ENCODE data around the gene TIAM2. TPM values are rescaled to one million over a fixed set of nuclear protein-coding genes. Genes with fewer than 3 reads are reported as not detected.
"Not testable (repeated sequence)": the region's sequence is repeated elsewhere in the genome, so short reads cannot be mapped to it uniquely, and the experiment has no call there.

The TIAM2 gene
- total RNA-seq, 2 experiments from 2014 or later, result 4.9 to 5.6 TPM

- Mint-ChIP-seq H3K27ac (no peak overlapping the region), H3K27me3 (no peaks in the 10 kb centered on the region), H3K4me3 (no peak overlapping the region), H3K9me3 (peaks cover 4% of the 10 kb centered on the region), H3K4me1 (no peaks in the 10 kb centered on the region), H3K36me3 (ENCODE audit: low read depth) (peaks cover 1% of the 10 kb centered on the region)
- ChIA-PET CTCF (no interaction called here), POLR2A (no interaction called here)
- no peak for DNase-seq
These were observed 206.5 kb downstream of the TIAM2 start for GRCh38 chr6:155201461-155202226.

GRCh38 chr6:155207223-155207622, 212.1 kb downstream of the TIAM2 start:
- H3K4me1 Mint-ChIP-seq, result no peaks in the 10 kb centered on the region
- no peak overlapping the region for H3K4me3 Mint-ChIP-seq
- H3K36me3 Mint-ChIP-seq (ENCODE audit: low read depth), result no peaks in the 10 kb centered on the region
- no peak for DNase-seq
- no peaks in the 10 kb centered on the region for H3K9me3 Mint-ChIP-seq
- H3K27me3 Mint-ChIP-seq, result no peaks in the 10 kb centered on the region
- CTCF ChIA-PET, result interaction anchor here (1.1 kb wide), 1 partner anchor 26 kb away, joined by 3 read pairs; no protein-coding TSS in a partner anchor
- H3K27ac Mint-ChIP-seq, result no peak overlapping the region
- POLR2A ChIA-PET, result no interaction called here

- Mint-ChIP-seq H3K27me3 (peaks cover 4% of the 10 kb centered on the region), H3K9me3 (no peaks in the 10 kb centered on the region), H3K27ac (no peak overlapping the region), H3K36me3 (ENCODE audit: low read depth) (no peaks in the 10 kb centered on the region), H3K4me1 (no peaks in the 10 kb centered on the region), H3K4me3 (no peak overlapping the region)
- ChIA-PET POLR2A (no interaction called here), CTCF (interaction anchor here (1.3 kb wide), 1 partner anchor 11 kb away, joined by 3 read pairs; no protein-coding TSS in a partner anchor)
- no peak for DNase-seq
These were observed 217.0 kb downstream of the TIAM2 start for GRCh38 chr6:155212106-155212505.

- no peaks in the 10 kb centered on the region for H3K9me3 Mint-ChIP-seq
- peaks cover 4% of the 10 kb centered on the region for H3K27me3 Mint-ChIP-seq
- H3K27ac Mint-ChIP-seq, result no peak overlapping the region
- no peaks in the 10 kb centered on the region for H3K4me1 Mint-ChIP-seq
- H3K36me3 Mint-ChIP-seq (ENCODE audit: low read depth), result no peaks in the 10 kb centered on the region
- DNase-seq, result no peak
- no peak overlapping the region for H3K4me3 Mint-ChIP-seq
- CTCF ChIA-PET, result interaction anchor here (1.3 kb wide), 1 partner anchor 10 kb away, joined by 3 read pairs; no protein-coding TSS in a partner anchor
- POLR2A ChIA-PET, result no interaction called here
These were observed 217.7 kb downstream of the TIAM2 start for GRCh38 chr6:155212616-155213380.

- no peaks in the 10 kb centered on the region for H3K4me1 Mint-ChIP-seq
- no peak overlapping the region for H3K4me3 Mint-ChIP-seq
- H3K36me3 Mint-ChIP-seq (ENCODE audit: low read depth), result no peaks in the 10 kb centered on the region
- peaks cover 4% of the 10 kb centered on the region for H3K27me3 Mint-ChIP-seq
- no peaks in the 10 kb centered on the region for H3K9me3 Mint-ChIP-seq
- CTCF ChIA-PET, result no interaction called here
- no peak for DNase-seq
- no peak overlapping the region for H3K27ac Mint-ChIP-seq
- POLR2A ChIA-PET, result no interaction called here
These were observed 218.7 kb downstream of the TIAM2 start for GRCh38 chr6:155213611-155214372.

- Mint-ChIP-seq H3K9me3 (no peaks in the 10 kb centered on the region), H3K36me3 (ENCODE audit: low read depth) (no peaks in the 10 kb centered on the region), H3K4me3 (no peak overlapping the region), H3K27me3 (peaks cover 4% of the 10 kb centered on the region), H3K27ac (no peak overlapping the region), H3K4me1 (no peaks in the 10 kb centered on the region)
- ChIA-PET POLR2A (no interaction called here), CTCF (interaction anchor here (1.0 to 1.3 kb wide), 2 partner anchors 38 to 60 kb away, joined by 3 to 4 read pairs; no protein-coding TSS in a partner anchor)
- no peak for DNase-seq
These were observed 220.8 kb downstream of the TIAM2 start for GRCh38 chr6:155215906-155216305.

GRCh38 chr6:155216312-155217046, 221.4 kb downstream of the TIAM2 start:
- no peak for DNase-seq
- no peak overlapping the region for H3K4me3 Mint-ChIP-seq
- H3K27me3 Mint-ChIP-seq, result peaks cover 4% of the 10 kb centered on the region
- no peaks in the 10 kb centered on the region for H3K9me3 Mint-ChIP-seq
- POLR2A ChIA-PET, result no interaction called here
- no peaks in the 10 kb centered on the region for H3K4me1 Mint-ChIP-seq
- H3K36me3 Mint-ChIP-seq (ENCODE audit: low read depth), result no peaks in the 10 kb centered on the region
- CTCF ChIA-PET, result interaction anchor here (1.0 to 1.3 kb wide), 2 partner anchors 39 to 59 kb away, joined by 3 to 4 read pairs; no protein-coding TSS in a partner anchor
- H3K27ac Mint-ChIP-seq, result no peak overlapping the region

- DNase-seq; POLR2A ChIA-PET; H3K27ac Mint-ChIP-seq; H3K4me1 Mint-ChIP-seq; H3K27me3 Mint-ChIP-seq; H3K4me3 Mint-ChIP-seq; CTCF ChIA-PET; H3K36me3 Mint-ChIP-seq (ENCODE audit: low read depth); H3K9me3 Mint-ChIP-seq: not testable (repeated sequence)
These were observed 223.6 kb downstream of the TIAM2 start for GRCh38 chr6:155218711-155219110.

GRCh38 chr6:155219299-155219698, 224.2 kb downstream of the TIAM2 start:
- H3K36me3 Mint-ChIP-seq (ENCODE audit: low read depth), result no peaks in the 10 kb centered on the region
- CTCF ChIA-PET, result interaction anchor here (0.9 kb wide), 1 partner anchor 14 kb away, joined by 3 read pairs; no protein-coding TSS in a partner anchor

GRCh38 chr6:155219858-155220301, 224.8 kb downstream of the TIAM2 start:
- peaks cover 4% of the 10 kb centered on the region for H3K27me3 Mint-ChIP-seq
- no peaks in the 10 kb centered on the region for H3K9me3 Mint-ChIP-seq
- H3K27ac Mint-ChIP-seq, result no peak overlapping the region
- CTCF ChIA-PET, result interaction anchor here (0.6 to 0.9 kb wide), 2 partner anchors 14 to 230 kb away, joined by 3 read pairs; no protein-coding TSS in a partner anchor
- peaks cover 14% of the 10 kb centered on the region for H3K4me1 Mint-ChIP-seq
- no peaks in the 10 kb centered on the region for H3K36me3 Mint-ChIP-seq (ENCODE audit: low read depth)
- H3K4me3 Mint-ChIP-seq, result no peak overlapping the region
- DNase-seq, result no peak
- POLR2A ChIA-PET, result no interaction called here

More at GRCh38 chr6:155219299-155219698, 224.2 kb downstream of the TIAM2 start:
- H3K9me3 Mint-ChIP-seq, result no peaks in the 10 kb centered on the region
- no peak overlapping the region for H3K4me3 Mint-ChIP-seq
- DNase-seq, result no peak
- H3K27ac Mint-ChIP-seq, result no peak overlapping the region
- peaks cover 4% of the 10 kb centered on the region for H3K27me3 Mint-ChIP-seq
- POLR2A ChIA-PET, result no interaction called here
- H3K4me1 Mint-ChIP-seq, result peaks cover 9% of the 10 kb centered on the region

- Mint-ChIP-seq H3K27me3 (peaks cover 4% of the 10 kb centered on the region), H3K9me3 (no peaks in the 10 kb centered on the region), H3K4me3 (no peak overlapping the region), H3K4me1 (peaks cover 14% of the 10 kb centered on the region), H3K36me3 (ENCODE audit: low read depth) (no peaks in the 10 kb centered on the region), H3K27ac (no peak overlapping the region)
- ChIA-PET POLR2A (no interaction called here), CTCF (interaction anchor here (0.7 to 1.1 kb wide), 2 partner anchors 12 to 15 kb away, joined by 3 read pairs; no protein-coding TSS in a partner anchor)
- no peak for DNase-seq
These were observed 226.0 kb downstream of the TIAM2 start for GRCh38 chr6:155221086-155221485.

GRCh38 chr6:155222506-155222905, 227.4 kb downstream of the TIAM2 start:
- H3K4me3 Mint-ChIP-seq, result no peak overlapping the region
- no peaks in the 10 kb centered on the region for H3K9me3 Mint-ChIP-seq
- H3K4me1 Mint-ChIP-seq, result peaks cover 14% of the 10 kb centered on the region
- H3K27ac Mint-ChIP-seq, result no peak overlapping the region
- CTCF ChIA-PET, result interaction anchor here (0.5 to 1.2 kb wide), 3 partner anchors 10 to 1812 kb away, joined by 3 read pairs; no protein-coding TSS in a partner anchor
- no peak for DNase-seq
- POLR2A ChIA-PET, result no interaction called here
- no peaks in the 10 kb centered on the region for H3K27me3 Mint-ChIP-seq
- H3K36me3 Mint-ChIP-seq (ENCODE audit: low read depth), result no peaks in the 10 kb centered on the region

All from activated CD4-positive, alpha-beta T cell treated with anti-CD3 and anti-CD28 coated beads, Interleukin-2, amount 10 ng/mL, durations not matched to agents 7 days and 5 days (primary cell).